ENCODE results near the gene MAT2B.

The MAT2B gene

GRCh38 chr5:163503106-163504078 lies 2.0 kb upstream of the MAT2B start:
- peak overlapping the region; percentile 21 for H3K4me3 ChIP-seq (ENCODE audit: low read depth, low read length)
- TF ChIP-seq, protein P1, sequence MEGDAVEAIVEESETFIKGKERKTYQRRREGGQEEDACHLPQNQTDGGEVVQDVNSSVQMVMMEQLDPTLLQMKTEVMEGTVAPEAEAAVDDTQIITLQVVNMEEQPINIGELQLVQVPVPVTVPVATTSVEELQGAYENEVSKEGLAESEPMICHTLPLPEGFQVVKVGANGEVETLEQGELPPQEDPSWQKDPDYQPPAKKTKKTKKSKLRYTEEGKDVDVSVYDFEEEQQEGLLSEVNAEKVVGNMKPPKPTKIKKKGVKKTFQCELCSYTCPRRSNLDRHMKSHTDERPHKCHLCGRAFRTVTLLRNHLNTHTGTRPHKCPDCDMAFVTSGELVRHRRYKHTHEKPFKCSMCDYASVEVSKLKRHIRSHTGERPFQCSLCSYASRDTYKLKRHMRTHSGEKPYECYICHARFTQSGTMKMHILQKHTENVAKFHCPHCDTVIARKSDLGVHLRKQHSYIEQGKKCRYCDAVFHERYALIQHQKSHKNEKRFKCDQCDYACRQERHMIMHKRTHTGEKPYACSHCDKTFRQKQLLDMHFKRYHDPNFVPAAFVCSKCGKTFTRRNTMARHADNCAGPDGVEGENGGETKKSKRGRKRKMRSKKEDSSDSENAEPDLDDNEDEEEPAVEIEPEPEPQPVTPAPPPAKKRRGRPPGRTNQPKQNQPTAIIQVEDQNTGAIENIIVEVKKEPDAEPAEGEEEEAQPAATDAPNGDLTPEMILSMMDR (IDR thresholded peaks at IDR 0.05; ENCODE audit: borderline replicate concordance, insufficient read depth, low read depth, low read length): peak; percentile 32; the same call in 1 of the 2 replicates

DNA sequence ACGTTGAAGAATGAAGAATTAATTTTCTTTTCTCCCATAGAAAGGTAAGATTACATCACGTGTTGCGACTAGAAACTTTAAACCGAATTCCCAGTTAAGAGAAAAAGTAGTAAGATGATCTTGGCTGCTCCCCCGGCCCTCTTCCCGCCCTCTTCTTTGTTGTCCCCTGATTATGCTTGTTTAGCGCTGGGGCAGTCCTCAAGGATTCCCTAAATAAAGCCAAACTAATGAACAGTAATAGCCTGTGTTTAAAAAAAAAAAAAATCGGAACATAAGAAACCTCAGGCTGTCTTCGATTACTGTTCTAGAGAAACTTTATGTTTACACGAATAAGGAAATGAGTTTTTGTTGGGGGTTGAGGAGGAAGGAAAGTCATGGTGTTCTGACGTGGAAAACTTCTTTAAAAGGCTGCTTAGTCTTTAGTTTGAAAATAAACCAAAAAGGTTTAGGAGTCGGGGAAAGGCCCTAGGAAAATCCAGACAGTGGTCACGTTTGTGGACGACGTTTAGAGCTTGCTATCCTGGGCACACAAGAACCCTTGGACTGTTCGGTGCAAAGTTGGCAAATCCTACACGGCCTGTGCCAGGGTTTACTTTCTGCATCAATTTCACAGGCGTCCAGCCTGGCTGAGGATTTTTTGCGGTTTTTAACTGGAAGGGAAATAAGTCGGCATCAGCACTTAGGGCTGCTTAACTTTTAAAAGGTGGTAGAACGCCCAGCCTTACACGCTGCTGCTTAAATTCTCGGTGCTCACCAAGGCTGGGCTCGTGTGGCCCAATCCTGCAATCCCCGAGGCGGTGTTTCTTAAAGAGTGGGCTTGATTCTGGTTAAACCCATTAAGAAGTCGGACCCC lies 1.1 kb upstream of the MAT2B start:
- TF ChIP-seq, protein P1 (IDR thresholded peaks at IDR 0.05; ENCODE audit: borderline replicate concordance, insufficient read depth, low read depth, low read length): no peak
- H3K4me3 ChIP-seq (ENCODE audit: low read depth, low read length): peak overlapping the region; percentile 69

DNA sequence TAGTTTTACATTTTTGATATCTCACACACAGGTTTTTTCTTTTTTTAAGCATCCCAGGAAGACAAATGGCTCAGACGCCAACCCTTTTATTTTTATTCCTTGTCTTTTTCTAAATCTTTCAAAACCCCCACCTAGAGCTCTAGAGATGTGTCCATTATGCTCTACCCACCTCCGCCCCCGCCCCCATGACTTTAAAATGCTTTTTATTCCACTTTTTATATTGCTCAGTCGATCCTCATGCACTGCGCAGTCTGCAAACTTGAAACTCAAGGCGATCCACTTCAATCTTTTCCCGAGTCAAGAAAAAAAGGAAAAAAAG lies 411 bp upstream of the MAT2B start:
- peak overlapping the region; percentile 69 for H3K4me3 ChIP-seq (ENCODE audit: low read depth, low read length)
- TF ChIP-seq, protein P1 (IDR thresholded peaks at IDR 0.05; ENCODE audit: borderline replicate concordance, insufficient read depth, low read depth, low read length): no peak

DNA sequence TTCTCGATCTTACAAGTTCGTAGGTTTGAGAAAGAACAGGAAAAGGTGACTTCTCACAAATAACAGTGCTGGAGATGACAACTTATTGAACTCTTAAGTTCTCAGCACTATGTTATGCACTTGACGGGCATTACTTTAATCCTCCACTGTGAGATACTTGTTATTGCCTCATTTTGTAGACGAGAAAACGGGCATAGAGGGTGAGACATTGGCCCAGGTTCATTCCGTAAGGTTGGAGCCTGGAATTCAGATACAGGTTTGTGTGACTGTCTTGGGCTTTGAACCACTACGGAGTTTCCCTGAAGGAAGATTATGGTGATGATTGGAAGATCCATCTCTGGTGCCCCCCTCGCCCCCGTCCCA lies 657 bp downstream of the MAT2B start:
- TF ChIP-seq, protein P1 (IDR thresholded peaks at IDR 0.05; ENCODE audit: borderline replicate concordance, insufficient read depth, low read depth, low read length): no peak
- peak overlapping the region; percentile 69 for H3K4me3 ChIP-seq (ENCODE audit: low read depth, low read length)

DNA sequence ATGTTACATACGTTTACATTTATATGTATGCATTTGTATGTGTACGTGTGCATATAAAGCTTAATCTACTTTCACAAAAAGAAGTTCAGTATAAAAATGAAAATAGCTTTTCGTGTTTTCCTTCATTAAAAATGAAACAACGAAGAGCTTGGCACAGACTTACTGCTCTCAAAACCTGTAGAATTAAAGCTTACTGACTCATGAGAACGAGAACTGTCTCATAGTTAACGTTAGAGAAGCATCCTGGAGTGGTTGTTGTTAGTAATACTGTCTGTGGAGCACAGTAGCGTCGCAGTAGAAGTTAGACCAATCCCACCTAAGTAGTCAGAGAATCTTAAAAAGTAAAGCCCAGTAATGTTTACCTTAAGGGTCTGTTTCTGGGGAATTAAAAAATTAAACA lies 1.3 kb downstream of the MAT2B start:
- H3K4me3 ChIP-seq (ENCODE audit: low read depth, low read length): peak overlapping the region; percentile 69
- TF ChIP-seq, protein P1 (IDR thresholded peaks at IDR 0.05; ENCODE audit: borderline replicate concordance, insufficient read depth, low read depth, low read length): no peak

- TF ChIP-seq, protein P1 (IDR thresholded peaks at IDR 0.05; ENCODE audit: borderline replicate concordance, insufficient read depth, low read depth, low read length): no peak
- H3K4me3 ChIP-seq (ENCODE audit: low read depth, low read length): no peak overlapping the region
Observed at GRCh38 chr5:163508753-163509152, 3.3 kb downstream of the MAT2B start.
